ENCODE data around the gene CKLF.

GRCh38 chr16:66590322-66590721, 37.9 kb downstream of the CKLF start:
- no peak for TF ChIP-seq CTCF (IDR thresholded peaks at IDR 0.05)
- no peak for TF ChIP-seq POLR2A (IDR thresholded peaks at IDR 0.05)
